ENCODE data around the gene EPB41. TPM values are rescaled to one million over a fixed set of nuclear protein-coding genes. Genes with fewer than 3 reads are reported as not detected.

EPB41 gene
- total and polyA plus RNA-seq, 4 donors, result 10.7 to 189 (median 38.1) TPM

DNA sequence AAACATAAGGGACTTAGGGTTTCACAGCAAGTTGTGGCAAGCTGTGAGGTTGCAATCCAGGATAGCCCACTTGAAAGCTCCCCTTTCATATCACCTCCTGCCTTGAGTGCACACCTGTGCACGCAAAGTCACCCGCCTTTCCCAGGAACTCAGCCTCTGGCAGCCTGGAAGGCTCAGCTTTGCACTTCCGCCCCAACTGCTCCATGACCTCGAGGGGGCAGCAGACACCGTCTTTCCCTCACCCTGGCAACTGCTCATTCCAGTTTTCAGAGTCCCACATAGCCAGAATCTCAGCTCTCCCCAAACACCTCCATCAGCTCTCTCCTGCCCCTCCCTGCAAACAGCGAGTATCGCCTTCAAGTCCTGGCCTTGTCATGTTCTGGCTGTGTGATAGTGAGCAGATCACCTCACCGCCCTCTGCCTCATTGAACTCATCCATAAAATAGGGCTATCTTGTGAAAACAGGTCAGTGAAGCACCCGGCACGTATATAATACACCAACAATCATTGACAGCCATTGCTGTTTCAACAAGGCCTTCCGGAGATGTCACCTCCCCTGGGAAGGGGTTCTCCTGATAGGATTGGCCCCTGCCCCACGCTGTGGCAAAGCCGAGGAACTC lies 32.2 kb upstream of the EPB41 start:
- H3K27ac ChIP-seq (ENCODE audit: low read depth in 1 of 2, low read length in 2 of 2), result no peak overlapping the region
- peak; percentile 89 for DNase-seq (ENCODE audit: low spot score)
- no peak overlapping the region for H3K9ac ChIP-seq (ENCODE audit: low read depth in 1 of 2, low read length in 2 of 2)
- TF ChIP-seq, protein P1, sequence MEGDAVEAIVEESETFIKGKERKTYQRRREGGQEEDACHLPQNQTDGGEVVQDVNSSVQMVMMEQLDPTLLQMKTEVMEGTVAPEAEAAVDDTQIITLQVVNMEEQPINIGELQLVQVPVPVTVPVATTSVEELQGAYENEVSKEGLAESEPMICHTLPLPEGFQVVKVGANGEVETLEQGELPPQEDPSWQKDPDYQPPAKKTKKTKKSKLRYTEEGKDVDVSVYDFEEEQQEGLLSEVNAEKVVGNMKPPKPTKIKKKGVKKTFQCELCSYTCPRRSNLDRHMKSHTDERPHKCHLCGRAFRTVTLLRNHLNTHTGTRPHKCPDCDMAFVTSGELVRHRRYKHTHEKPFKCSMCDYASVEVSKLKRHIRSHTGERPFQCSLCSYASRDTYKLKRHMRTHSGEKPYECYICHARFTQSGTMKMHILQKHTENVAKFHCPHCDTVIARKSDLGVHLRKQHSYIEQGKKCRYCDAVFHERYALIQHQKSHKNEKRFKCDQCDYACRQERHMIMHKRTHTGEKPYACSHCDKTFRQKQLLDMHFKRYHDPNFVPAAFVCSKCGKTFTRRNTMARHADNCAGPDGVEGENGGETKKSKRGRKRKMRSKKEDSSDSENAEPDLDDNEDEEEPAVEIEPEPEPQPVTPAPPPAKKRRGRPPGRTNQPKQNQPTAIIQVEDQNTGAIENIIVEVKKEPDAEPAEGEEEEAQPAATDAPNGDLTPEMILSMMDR (IDR thresholded peaks at IDR 0.05; ENCODE audit: low read depth, low read length, missing input control), result peak; percentile 98
- TF ChIP-seq, protein P2, sequence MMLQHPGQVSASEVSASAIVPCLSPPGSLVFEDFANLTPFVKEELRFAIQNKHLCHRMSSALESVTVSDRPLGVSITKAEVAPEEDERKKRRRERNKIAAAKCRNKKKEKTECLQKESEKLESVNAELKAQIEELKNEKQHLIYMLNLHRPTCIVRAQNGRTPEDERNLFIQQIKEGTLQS (IDR thresholded peaks at IDR 0.05), result no peak
- TF ChIP-seq RAD21 (IDR thresholded peaks at IDR 0.05) (peak; percentile 99 to 100), RXRA (IDR thresholded peaks at IDR 0.05) (peak in 1 of 2 donors; percentile 44), TAF1 (conservative IDR thresholded peaks at IDR 0.05) (no peak), NR2F2 (IDR thresholded peaks at IDR 0.05) (no peak), HNF4G (IDR thresholded peaks at IDR 0.05) (no peak)
- WGBS, result 40% methylated on average over 13 of the region's 13 CpGs
- no peaks in the 10 kb centered on the region for H3K27me3 ChIP-seq (ENCODE audit: control insufficient read depth in 4 of 4, insufficient read depth in 4 of 4, low read length in 3 of 4)
- H3K4me1 ChIP-seq (ENCODE audit: control insufficient read depth in 4 of 4, insufficient read depth in 4 of 4, low read length in 3 of 4), result peaks cover 6 to 23% (median 12%) of the 10 kb centered on the region in 4 donors
- H3K4me3 ChIP-seq (ENCODE audit: low read depth in 1 of 3, low read length in 3 of 3), result no peak overlapping the region
- no peaks in the 10 kb centered on the region for H3K9me3 ChIP-seq (ENCODE audit: control insufficient read depth in 4 of 4, low read length in 3 of 4)
- no peaks in the 10 kb centered on the region for H3K36me3 ChIP-seq (ENCODE audit: control insufficient read depth in 4 of 4, insufficient read depth in 3 of 4, low read depth in 1 of 4, low read length in 3 of 4)

DNA sequence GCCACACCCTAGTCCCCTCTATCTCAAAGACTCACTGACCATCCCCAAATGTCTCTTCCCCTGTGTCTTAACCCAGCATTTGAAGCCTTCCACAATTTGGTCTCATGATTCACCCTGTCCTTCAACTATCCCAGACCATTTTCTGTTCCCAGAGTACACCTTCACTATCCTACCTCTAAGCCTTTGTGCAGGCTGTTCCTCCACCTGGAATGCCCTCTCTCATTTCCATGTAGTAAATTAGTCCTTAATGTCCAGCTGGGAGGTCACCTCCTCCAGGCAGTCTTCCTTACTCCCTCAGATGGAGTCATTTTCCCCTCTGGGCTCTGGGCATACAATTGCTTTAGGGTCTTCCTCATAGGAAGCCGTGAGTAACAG lies 31.1 kb upstream of the EPB41 start:
- Histone ChIP-seq H3K36me3 (ENCODE audit: control insufficient read depth in 4 of 4, insufficient read depth in 3 of 4, low read depth in 1 of 4, low read length in 3 of 4) (no peaks in the 10 kb centered on the region), H3K4me1 (ENCODE audit: control insufficient read depth in 4 of 4, insufficient read depth in 4 of 4, low read length in 3 of 4) (peaks cover 6 to 28% (median 13%) of the 10 kb centered on the region in 4 donors), H3K4me3 (ENCODE audit: low read depth in 1 of 3, low read length in 3 of 3) (no peak overlapping the region), H3K27ac (ENCODE audit: low read depth in 1 of 2, low read length in 2 of 2) (no peak overlapping the region), H3K27me3 (ENCODE audit: control insufficient read depth in 4 of 4, insufficient read depth in 4 of 4, low read length in 3 of 4) (no peaks in the 10 kb centered on the region), H3K9me3 (ENCODE audit: control insufficient read depth in 4 of 4, low read length in 3 of 4) (no peaks in the 10 kb centered on the region), H3K9ac (ENCODE audit: low read depth in 1 of 2, low read length in 2 of 2) (no peak overlapping the region)
- 99% methylated on average over 1 of the region's 1 CpG for WGBS
- DNase-seq (ENCODE audit: low spot score), result no peak
- TF ChIP-seq, protein P3, sequence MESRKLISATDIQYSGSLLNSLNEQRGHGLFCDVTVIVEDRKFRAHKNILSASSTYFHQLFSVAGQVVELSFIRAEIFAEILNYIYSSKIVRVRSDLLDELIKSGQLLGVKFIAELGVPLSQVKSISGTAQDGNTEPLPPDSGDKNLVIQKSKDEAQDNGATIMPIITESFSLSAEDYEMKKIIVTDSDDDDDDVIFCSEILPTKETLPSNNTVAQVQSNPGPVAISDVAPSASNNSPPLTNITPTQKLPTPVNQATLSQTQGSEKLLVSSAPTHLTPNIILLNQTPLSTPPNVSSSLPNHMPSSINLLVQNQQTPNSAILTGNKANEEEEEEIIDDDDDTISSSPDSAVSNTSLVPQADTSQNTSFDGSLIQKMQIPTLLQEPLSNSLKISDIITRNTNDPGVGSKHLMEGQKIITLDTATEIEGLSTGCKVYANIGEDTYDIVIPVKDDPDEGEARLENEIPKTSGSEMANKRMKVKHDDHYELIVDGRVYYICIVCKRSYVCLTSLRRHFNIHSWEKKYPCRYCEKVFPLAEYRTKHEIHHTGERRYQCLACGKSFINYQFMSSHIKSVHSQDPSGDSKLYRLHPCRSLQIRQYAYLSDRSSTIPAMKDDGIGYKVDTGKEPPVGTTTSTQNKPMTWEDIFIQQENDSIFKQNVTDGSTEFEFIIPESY (IDR thresholded peaks at IDR 0.05), result no peak
- TF ChIP-seq HNF4A (conservative IDR thresholded peaks at IDR 0.05) (no peak), YY1 (IDR thresholded peaks at IDR 0.05) (no peak), RAD21 (IDR thresholded peaks at IDR 0.05) (no peak), HNF4G (IDR thresholded peaks at IDR 0.05) (no peak), TAF1 (conservative IDR thresholded peaks at IDR 0.05) (no peak), GABPA (IDR thresholded peaks at IDR 0.05 in 1 of 2, conservative IDR thresholded peaks at IDR 0.05 in 1 of 2) (no peak), FOXA2 (IDR thresholded peaks at IDR 0.05) (no peak), RXRA (IDR thresholded peaks at IDR 0.05) (no peak), NR2F2 (IDR thresholded peaks at IDR 0.05) (no peak)
- TF ChIP-seq, protein P4, sequence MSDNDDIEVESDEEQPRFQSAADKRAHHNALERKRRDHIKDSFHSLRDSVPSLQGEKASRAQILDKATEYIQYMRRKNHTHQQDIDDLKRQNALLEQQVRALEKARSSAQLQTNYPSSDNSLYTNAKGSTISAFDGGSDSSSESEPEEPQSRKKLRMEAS (IDR thresholded peaks at IDR 0.05), result no peak

DNA sequence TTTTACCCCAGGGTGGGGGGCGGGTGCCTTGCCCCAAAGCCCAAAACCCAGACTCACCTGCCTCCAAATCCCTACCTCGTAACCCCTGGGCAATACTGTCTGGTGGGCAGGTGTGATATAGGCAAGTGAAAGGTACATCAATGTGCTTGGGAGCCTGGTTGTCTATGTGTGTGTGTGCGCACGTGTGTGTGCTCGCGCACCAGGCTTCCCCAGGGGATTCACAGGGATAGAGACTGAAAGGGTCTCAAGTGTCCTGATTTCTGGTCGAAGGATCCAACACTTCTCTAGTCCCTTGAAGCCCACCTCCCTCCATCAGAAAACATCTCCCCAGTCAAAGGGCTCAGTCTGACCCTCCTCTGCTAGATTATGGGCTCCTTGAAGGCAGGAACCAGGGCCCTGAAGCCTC lies 28.9 kb upstream of the EPB41 start:
- Histone ChIP-seq H3K27ac (ENCODE audit: low read depth in 1 of 2, low read length in 2 of 2) (peak overlapping the region; percentile 78 to 97), H3K4me1 (ENCODE audit: control insufficient read depth in 4 of 4, insufficient read depth in 4 of 4, low read length in 3 of 4) (peaks cover 6 to 30% (median 13%) of the 10 kb centered on the region in 4 donors), H3K9ac (ENCODE audit: low read depth in 1 of 2, low read length in 2 of 2) (no peak overlapping the region), H3K9me3 (ENCODE audit: control insufficient read depth in 4 of 4, low read length in 3 of 4) (no peaks in the 10 kb centered on the region), H3K36me3 (ENCODE audit: control insufficient read depth in 4 of 4, insufficient read depth in 3 of 4, low read depth in 1 of 4, low read length in 3 of 4) (no peaks in the 10 kb centered on the region), H3K27me3 (ENCODE audit: control insufficient read depth in 4 of 4, insufficient read depth in 4 of 4, low read length in 3 of 4) (no peaks in the 10 kb centered on the region), H3K4me3 (ENCODE audit: low read depth in 1 of 3, low read length in 3 of 3) (no peak overlapping the region)
- TF ChIP-seq YY1 (IDR thresholded peaks at IDR 0.05), result no peak
- no peak for TF ChIP-seq SP1 (IDR thresholded peaks at IDR 0.05)
- TF ChIP-seq, protein P5, sequence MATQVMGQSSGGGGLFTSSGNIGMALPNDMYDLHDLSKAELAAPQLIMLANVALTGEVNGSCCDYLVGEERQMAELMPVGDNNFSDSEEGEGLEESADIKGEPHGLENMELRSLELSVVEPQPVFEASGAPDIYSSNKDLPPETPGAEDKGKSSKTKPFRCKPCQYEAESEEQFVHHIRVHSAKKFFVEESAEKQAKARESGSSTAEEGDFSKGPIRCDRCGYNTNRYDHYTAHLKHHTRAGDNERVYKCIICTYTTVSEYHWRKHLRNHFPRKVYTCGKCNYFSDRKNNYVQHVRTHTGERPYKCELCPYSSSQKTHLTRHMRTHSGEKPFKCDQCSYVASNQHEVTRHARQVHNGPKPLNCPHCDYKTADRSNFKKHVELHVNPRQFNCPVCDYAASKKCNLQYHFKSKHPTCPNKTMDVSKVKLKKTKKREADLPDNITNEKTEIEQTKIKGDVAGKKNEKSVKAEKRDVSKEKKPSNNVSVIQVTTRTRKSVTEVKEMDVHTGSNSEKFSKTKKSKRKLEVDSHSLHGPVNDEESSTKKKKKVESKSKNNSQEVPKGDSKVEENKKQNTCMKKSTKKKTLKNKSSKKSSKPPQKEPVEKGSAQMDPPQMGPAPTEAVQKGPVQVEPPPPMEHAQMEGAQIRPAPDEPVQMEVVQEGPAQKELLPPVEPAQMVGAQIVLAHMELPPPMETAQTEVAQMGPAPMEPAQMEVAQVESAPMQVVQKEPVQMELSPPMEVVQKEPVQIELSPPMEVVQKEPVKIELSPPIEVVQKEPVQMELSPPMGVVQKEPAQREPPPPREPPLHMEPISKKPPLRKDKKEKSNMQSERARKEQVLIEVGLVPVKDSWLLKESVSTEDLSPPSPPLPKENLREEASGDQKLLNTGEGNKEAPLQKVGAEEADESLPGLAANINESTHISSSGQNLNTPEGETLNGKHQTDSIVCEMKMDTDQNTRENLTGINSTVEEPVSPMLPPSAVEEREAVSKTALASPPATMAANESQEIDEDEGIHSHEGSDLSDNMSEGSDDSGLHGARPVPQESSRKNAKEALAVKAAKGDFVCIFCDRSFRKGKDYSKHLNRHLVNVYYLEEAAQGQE (IDR thresholded peaks at IDR 0.05), result no peak
- TF ChIP-seq, protein P3 (IDR thresholded peaks at IDR 0.05), result no peak
- WGBS, result 90% methylated on average over 7 of the region's 7 CpGs
- no peak for DNase-seq (ENCODE audit: low spot score)

All from liver (tissue), 9 donors.